SK-N-SH treated with all-trans-retinoic acid at 6 μM for 48 hours (cell line): ENCODE data around the gene SMPD4.
A peak's percentile ranks its signal among the peaks of the same experiment; 100 is the strongest.
"Not testable (repeated sequence)": the region's sequence is repeated elsewhere in the genome, so short reads cannot be mapped to it uniquely, and the experiment has no call there.

ENCODE experiments used
- ATAC-seq: fragments of 200-7000 bp; cut with Tn5 transposase; 3 replicates; pipeline ENCODE4 v1.9.1; 2020; ENCODE audit warnings: mild to moderate bottlenecking, moderate library complexity
- ESRRG ChIP-seq: fragments of 250-450 bp; sonication (Bioruptor Pico); IDR thresholded peaks from 2 replicates; pipeline ENCODE4 v1.6.1; 2021; ENCODE audit warnings: mild to moderate bottlenecking
- ISL1 ChIP-seq: fragments of 250-450 bp; sonication (Bioruptor Pico); IDR thresholded peaks from 2 replicates; pipeline ENCODE4 v2.1.2; 2022; ENCODE audit warnings: mild to moderate bottlenecking, moderate library complexity
- TF ChIP-seq, protein P1 (sequence below): fragments of 250-450 bp; sonication (Bioruptor Pico); IDR thresholded peaks from 2 replicates; pipeline ENCODE4 v1.5.1; 2020; ENCODE audit warnings: low read depth, mild to moderate bottlenecking, moderate library complexity

SMPD4 gene

DNA sequence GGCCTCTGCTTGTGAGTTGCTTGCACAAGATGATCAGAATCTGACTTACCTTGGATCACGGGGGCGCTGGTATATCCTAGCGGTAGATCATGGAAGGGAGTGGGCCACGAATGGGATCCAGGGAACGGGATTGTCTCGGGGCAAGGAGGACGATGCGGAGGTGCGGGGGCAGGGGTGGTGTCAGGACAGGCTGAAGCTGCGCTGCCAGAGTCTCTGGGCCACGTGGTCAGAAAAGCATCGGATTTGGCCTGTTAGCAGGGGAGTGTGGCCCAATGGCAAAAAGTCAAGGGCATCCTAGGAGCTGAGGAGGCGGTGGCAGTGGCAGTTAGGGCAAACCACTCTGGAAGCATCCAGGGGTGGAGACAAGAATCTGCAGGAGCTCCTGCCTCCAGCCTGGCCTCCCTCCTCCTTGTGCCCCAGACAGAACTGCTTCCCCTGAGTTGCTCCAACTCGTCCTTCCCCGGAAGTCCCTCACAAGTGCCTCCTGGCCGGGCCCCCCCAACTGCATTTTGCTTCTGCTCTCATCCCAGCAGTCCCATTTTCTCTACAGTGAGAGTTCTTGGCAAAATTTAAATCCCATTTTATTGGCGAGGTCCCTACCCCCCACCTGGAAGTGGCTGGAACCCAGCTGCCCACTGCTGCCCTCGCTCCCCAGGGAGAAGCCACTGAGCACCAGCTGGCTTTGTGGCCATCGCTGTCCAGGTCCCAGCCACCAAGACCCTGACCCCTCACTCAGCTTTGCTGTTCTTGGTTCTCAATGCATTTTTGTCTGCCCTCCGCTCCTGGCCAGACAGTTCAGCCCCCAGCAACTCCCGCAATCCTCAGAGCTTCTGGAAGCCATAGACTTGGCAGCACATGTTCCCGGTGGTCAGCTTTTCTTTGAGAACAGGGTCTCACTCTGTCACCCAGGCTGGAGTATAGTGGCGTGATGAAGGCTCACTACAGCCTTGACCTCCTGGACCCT, 30.9 kb downstream of the SMPD4 start:
- ATAC-seq, result no peak
- TF ChIP-seq ISL1 (CRISPR knock-in tag) (no peak), ESRRG (no peak)
- TF ChIP-seq, protein P1, sequence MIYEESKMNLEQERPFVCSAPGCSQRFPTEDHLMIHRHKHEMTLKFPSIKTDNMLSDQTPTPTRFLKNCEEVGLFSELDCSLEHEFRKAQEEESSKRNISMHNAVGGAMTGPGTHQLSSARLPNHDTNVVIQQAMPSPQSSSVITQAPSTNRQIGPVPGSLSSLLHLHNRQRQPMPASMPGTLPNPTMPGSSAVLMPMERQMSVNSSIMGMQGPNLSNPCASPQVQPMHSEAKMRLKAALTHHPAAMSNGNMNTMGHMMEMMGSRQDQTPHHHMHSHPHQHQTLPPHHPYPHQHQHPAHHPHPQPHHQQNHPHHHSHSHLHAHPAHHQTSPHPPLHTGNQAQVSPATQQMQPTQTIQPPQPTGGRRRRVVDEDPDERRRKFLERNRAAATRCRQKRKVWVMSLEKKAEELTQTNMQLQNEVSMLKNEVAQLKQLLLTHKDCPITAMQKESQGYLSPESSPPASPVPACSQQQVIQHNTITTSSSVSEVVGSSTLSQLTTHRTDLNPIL, result no peak
- TF ChIP-seq, all 23 proteins: peak for 0

GRCh38 chr2:130148515-130148914, 32.9 kb downstream of the SMPD4 start:
- not testable (repeated sequence) for ATAC-seq

GRCh38 chr2:130145006-130145414, 36.4 kb downstream of the SMPD4 start, which contains the start of gene CCDC74B:
CCDC74B (minus strand) TSS chr2:130145112; CDS start chr2:130144996, 116 bp downstream.
- peak; percentile 88 for ATAC-seq

GRCh38 chr2:130143266-130144039, 37.9 kb downstream of the SMPD4 start:
- not testable (repeated sequence) for ATAC-seq

- ATAC-seq, result not testable (repeated sequence)
Observed at GRCh38 chr2:130142396-130143265, 38.8 kb downstream of the SMPD4 start.

- not testable (repeated sequence) for ATAC-seq
Observed at GRCh38 chr2:130141645-130142370, 39.6 kb downstream of the SMPD4 start.

- ATAC-seq, result not testable (repeated sequence)
Observed at GRCh38 chr2:130141002-130141401, 40.4 kb downstream of the SMPD4 start.

DNA sequence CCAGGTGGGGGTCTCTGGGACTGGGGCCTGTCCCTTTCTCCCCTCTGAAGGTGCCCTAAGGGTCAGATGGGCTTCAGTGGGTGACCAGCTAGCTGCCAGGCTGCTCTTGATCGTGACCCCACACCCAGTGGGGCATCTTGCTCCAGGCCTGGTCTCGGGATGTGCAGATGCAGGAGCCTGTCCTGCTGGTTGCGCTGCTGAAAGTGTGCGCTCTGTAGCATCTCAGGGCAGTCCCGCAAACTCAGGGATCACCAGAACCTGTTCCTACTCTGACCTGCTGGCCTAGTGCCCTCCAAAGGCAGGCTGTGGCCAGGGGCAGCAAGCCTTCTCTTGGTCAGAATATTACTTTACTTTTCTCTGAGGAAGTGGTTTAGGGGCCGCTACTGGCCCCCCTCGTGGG, 40.9 kb downstream of the SMPD4 start:
- not testable (repeated sequence) for ATAC-seq

DNA sequence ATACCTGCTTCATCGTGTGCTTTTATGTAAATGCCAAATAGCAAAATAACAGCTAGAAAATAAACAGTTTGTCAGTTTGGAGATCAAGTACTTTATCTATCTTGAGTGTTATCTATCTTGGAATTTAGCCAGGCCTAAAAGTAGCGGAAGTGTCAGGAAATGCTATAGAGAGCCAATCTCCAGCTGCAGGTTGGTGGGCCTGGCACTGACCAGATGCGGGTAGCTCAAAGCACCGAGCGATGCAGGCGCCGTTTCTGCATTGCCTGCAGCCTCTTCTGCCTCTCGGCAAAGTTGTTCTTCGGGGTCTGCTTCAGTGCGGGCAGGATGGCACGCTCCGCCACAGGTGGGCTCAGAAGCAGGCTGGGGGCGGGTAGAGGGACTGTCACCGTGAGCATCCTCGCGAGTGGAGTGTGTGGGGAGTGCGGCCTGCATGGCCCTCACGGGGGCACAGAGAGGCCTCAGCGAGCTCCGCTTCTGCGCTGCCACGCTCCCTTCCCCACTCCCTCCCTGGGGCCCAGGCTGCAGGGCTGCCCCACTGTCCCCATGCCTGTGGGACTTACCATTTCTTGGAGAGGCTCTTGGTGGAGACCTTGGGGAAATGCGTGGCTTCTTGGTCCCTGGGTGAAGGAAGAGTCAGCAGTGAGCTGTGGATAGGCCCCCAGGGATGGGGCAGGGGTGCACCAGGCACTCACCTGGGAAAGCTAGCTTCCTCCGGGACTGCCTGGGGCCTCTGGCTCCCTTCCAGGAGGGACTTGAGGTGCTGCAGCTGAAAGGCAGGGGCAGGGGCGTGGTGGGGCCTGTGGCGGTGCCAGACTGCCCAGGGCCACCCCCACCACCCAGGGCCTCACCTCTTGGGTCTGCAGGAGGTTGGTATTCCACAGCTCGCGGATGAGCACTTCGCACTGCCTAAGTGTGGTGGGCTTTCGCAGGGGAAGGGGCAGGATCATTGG, 41.8 kb downstream of the SMPD4 start:
- not testable (repeated sequence) for ATAC-seq

DNA sequence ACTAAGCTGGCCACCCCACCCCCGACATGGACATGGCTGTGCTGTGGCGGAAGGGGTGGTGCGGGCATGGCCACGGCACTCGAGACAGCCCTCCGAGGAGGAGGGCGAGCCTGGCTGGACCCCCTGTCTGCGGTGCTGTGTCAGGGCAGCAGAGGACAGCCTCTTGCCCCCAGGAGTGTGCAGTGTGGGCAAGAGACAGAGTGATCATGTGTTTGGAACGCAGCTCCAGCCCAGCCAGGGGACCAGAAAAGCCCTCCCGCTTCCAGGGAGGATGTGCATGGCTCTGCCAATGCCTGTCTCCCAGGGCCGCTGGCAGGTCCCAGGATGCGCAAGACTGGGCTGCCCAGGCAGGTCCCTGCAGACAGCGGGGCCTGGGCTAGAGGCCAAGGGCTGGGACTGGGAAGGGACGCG, 42.6 kb downstream of the SMPD4 start:
- ATAC-seq, result peak; percentile 78

- not testable (repeated sequence) for ATAC-seq
Observed at GRCh38 chr2:130138326-130138725, 43.1 kb downstream of the SMPD4 start.

- not testable (repeated sequence) for ATAC-seq
Observed at GRCh38 chr2:130137118-130137517, 44.3 kb downstream of the SMPD4 start.

DNA sequence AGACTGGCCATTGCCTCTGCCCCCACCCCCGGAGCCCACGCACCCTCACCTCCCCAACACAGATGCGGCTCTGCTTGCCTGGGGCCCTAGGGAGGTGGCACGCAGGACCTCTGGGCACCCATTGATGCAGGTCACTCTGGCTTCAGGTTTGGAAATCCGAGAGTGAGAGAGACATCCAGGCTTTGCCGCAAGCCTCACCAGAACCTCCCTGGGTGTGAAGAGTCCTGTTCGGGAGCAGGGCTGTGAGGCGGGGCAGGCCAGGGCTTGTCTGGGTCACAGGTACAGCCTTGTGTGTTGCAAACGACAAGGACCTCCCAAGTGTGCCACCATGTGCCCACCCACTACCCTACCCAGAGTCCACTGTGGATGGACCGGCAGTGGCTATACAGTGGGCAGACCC, 44.9 kb downstream of the SMPD4 start:
- not testable (repeated sequence) for ATAC-seq
